ENCODE measurements around the gene PCED1B.

GRCh38 chr12:47193066-47193465 is 113.6 kb downstream of the PCED1B start:
- TF ChIP-seq POLR2A (IDR thresholded peaks at IDR 0.05; ENCODE audit: extremely low read depth, insufficient read length) (no peak), CTCF (IDR thresholded peaks at IDR 0.05; ENCODE audit: low read depth, low read length) (no peak), MYC (IDR thresholded peaks at IDR 0.05; ENCODE audit: low read depth, low read length) (no peak)
